GM21529 (cell line): Measurements from ENCODE around the gene DLG2.
"Not testable (repeated sequence)": the region's sequence is repeated elsewhere in the genome, so short reads cannot be mapped to it uniquely, and the experiment has no call there.

Source experiments
- ATAC-seq: cut with Tn5 transposase; IDR thresholded peaks from one replicate; pipeline ENCODE4 v1.9.1; 2021; ENCODE audit not compliant: unreplicated experiment

The DLG2 gene

GRCh38 chr11:83779876-83780275 lies 1847.3 kb downstream of the DLG2 start:
- no peak for ATAC-seq

- no peak for ATAC-seq
These were observed 1848.5 kb downstream of the DLG2 start for GRCh38 chr11:83778596-83778995.

GRCh38 chr11:83773950-83774880 lies 1852.9 kb downstream of the DLG2 start:
- no peak for ATAC-seq

- no peak for ATAC-seq
These were observed 1858.7 kb downstream of the DLG2 start for GRCh38 chr11:83768489-83768888.

GRCh38 chr11:83766932-83767331 lies 1860.2 kb downstream of the DLG2 start:
- ATAC-seq = no peak

- ATAC-seq = no peak
These were observed 1862.5 kb downstream of the DLG2 start for GRCh38 chr11:83764643-83765042.

GRCh38 chr11:83760932-83761331 lies 1866.2 kb downstream of the DLG2 start:
- ATAC-seq = no peak

DNA sequence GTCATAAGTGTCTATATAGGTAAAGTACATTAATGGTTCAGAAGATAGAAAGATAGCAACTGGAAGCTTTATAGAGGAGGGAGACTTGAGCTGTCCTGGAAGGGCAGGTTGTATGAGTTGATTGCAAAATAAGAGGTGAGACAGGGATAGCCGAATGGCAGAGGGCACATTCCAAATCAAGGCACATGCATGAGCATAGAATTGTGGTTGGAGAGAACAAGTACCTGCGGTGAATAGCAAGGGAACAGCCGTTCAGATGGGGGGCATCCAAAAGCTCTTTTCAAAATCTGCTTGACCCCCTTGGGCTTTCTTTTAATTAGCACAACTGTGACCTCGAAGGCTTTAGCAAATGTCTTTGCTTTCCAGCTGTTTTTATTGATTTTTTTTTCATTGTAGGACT lies 1868.0 kb downstream of the DLG2 start:
- no peak for ATAC-seq

DNA sequence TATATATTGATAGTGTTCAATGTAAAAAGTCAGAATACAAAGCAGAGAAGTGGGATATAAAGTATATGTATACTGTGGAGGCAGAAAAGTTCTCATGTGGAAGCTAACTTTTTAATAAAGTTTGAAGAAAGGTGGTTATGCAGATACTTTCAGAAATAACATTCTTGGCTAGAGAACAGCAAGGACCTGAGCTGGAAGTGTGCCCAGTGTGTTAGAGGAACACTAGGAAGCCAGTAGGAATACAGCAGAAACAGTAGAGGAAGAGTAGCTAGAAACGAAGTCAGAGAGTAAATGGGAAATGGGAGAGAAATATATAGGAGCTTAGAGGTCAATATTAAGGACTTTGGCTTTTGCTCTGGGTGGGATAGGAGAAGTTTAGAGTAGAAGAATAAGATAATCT lies 1876.1 kb downstream of the DLG2 start:
- ATAC-seq = no peak

DNA sequence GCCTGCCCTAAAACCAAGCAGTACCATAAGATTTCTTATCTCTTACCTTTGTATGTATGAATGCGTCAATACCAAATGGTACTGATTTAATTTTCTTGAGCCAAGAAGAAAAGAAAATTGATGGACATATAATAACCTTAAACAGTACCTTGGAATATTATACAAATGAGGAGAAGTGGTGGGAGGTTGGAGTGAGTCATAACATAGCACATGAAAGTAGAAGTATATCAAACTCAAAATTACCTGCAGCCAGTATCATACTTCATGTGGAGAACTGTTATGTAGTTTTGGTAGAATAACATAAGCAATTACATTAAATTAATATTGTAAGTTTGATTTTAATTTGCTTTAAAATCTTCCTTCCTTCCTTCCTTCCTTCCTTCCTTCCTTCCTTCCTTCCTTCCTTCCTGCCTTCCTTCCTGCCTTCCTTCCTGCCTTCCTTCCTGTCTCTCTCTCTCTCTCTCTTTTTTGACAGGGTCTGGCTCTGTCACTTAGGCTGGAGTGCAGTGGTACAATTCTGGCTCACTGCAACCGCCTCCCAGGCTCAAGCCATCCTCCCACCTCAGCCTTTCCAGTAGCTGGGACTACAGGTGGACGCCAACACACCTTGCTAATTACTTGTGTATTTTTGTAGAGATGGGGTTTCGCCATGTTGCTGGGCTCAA lies 1880.1 kb downstream of the DLG2 start:
- no peak for ATAC-seq

- no peak for ATAC-seq
These were observed 1882.4 kb downstream of the DLG2 start for GRCh38 chr11:83744620-83745192.

GRCh38 chr11:83736684-83737083 lies 1890.5 kb downstream of the DLG2 start:
- no peak for ATAC-seq

DNA sequence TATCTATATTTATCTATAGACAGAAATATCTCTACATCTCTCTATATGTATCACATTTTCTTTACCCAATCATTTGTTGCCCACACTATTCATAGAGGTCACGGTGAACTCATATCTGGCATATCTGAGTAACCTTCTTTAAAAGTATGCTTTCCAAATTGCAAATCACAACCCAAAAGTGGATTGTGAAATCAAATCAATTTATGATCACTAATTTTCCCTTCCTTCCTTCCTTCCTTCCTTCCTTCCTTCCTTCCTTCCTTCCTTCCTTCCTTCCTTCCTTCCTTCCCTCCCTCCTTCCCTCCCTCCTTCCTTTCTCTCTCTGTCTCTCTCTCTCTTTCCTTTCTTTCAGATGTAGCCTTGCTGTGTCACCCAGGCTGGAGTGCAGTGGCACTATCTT lies 1893.0 kb downstream of the DLG2 start:
- no peak for ATAC-seq

DNA sequence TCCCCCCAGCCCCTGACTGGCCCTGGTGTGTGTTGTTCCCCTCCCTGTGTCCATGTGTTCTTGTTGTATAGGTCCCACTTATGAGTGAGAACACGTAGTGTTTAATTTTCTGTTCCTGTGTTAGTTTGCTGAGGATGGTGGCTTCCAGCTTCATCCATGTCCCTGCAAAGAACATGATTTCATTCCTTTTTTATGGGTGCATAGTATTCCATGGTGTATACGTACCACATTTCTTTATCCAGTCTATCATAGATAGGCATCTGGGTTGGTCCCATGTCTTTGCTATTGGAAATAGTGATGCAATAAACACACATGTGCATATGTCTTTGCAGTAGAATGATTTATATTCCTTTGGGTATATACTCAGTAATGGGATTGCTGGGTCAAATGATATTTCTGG lies 1895.9 kb downstream of the DLG2 start:
- not testable (repeated sequence) for ATAC-seq

- no peak for ATAC-seq
These were observed 1898.9 kb downstream of the DLG2 start for GRCh38 chr11:83728281-83728680.

GRCh38 chr11:83727251-83727650 lies 1899.9 kb downstream of the DLG2 start:
- ATAC-seq = no peak

- ATAC-seq = no peak
These were observed 1900.8 kb downstream of the DLG2 start for GRCh38 chr11:83726316-83726715.

DNA sequence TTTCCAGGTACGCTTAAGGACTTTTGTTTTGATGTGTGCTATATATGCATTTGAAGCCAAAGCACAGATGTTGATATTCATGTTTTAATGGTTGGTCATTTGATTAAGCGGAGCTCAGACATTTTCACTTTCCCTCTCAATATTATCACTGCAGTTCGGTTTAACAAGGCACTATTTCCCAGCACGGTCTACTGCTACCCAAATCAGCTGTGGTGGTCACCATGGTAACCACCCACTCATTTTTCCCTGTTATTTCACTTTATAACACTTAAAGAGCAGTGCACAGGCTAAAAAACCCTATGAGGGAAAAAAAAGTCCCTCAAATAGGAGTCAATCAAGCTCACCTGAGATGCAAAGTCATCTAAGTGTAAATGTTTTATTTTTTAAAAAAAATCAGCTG lies 1901.4 kb downstream of the DLG2 start:
- peak; percentile 53 for ATAC-seq

DNA sequence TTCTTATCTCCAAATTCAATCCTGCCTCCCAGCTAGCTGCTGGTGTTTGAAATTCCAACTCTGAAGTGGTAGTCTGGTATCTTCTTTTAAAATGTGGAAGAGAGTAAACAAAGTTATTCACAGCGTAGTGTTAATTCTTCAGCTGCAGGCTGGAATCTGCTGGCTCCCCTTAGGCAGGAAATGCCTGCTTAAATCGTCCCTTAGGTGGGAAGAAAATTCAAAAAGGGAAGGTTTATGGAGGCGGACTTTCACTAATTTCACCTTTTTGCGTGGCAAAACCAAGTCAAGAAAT lies 1901.9 kb downstream of the DLG2 start:
- ATAC-seq = no peak

GRCh38 chr11:83723999-83724398 lies 1903.1 kb downstream of the DLG2 start:
- ATAC-seq = peak; percentile 70

DNA sequence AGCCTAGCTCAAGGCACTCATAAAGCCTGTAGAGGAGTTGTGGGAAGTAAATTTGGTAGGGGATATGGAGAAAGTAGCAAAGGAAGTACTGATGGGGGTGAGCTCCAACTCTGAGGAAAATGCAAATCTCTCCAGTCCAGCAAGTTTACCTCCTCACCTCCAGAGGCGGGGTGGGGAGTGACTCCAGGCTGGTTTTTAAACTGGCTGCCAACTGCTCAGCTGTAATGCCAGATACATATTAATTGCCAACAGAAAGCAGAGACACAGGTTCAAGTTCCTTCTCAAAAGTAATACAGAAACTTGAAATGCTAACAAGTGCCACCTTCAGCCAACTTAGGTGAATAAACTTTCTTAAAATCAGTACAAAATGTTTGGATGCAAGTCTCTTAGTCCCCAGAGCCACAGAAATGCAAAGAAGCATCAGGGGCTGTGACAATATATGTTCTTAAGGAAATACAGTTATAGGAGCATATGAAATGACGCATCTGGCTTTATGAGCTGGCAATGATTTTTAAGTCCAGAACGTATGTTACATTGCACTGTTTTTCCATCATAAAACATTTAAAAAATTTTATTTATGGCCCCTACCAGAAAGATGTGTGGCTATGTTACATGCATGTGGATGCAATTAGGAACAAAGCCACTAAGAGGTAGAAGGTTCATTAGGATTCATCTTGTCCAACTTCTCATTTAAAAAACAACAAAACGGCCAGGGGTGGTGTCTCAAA lies 1904.6 kb downstream of the DLG2 start:
- no peak for ATAC-seq

- no peak for ATAC-seq
These were observed 1905.9 kb downstream of the DLG2 start for GRCh38 chr11:83721263-83721662.
